GM23338 (cell line): Measurements from ENCODE around the gene WDR19.

Experiments used
- CREB1 ChIP-seq: fragments of 250-450 bp; sonication (Bioruptor Pico); IDR thresholded peaks from 2 replicates; pipeline ENCODE4 v1.5.0; 2020; ENCODE audit warnings: low read depth, mild to moderate bottlenecking, moderate library complexity
- EZH2 ChIP-seq: fragments of 200-600 bp; sonication (generic); IDR thresholded peaks from one replicate; pipeline ENCODE4 v1.8.0; 2017; ENCODE audit warnings: antibody characterized with exemption, mild to moderate bottlenecking, low read depth; ENCODE audit not compliant: unreplicated experiment
- EZH2phosphoT487 ChIP-seq: fragments of 200-600 bp; sonication (generic); IDR thresholded peaks from one replicate; pipeline ENCODE4 v1.8.1; 2018; ENCODE audit warnings: antibody characterized with exemption; ENCODE audit not compliant: unreplicated experiment
- NANOG ChIP-seq: IDR thresholded peaks from 2 replicates; pipeline ENCODE4 v1.6.1; 2016; ENCODE audit warnings: antibody characterized with exemption, borderline replicate concordance
- POLR2AphosphoS5 ChIP-seq: IDR thresholded peaks from 2 replicates; pipeline ENCODE4 v1.6.1; 2016; ENCODE audit warnings: antibody characterized with exemption, low read depth
- TF ChIP-seq, protein P1 (sequence below), 2 experiments: fragments of 200-600 bp in 1 of 2; sonication (generic) in 1 of 2; conservative IDR thresholded peaks; 2 replicates each; pipeline versions ENCODE4 v1.5.1 to v1.6.1; 2016 to 2017; ENCODE audit warnings: antibody characterized with exemption in 2 of 2, low read depth in 2 of 2, mild to moderate bottlenecking in 2 of 2, moderate library complexity in 1 of 2
- TF ChIP-seq, protein P2 (sequence below): IDR thresholded peaks from one replicate; pipeline ENCODE4 v1.6.1; 2018; ENCODE audit warnings: antibody characterized with exemption; ENCODE audit not compliant: unreplicated experiment

DNA sequence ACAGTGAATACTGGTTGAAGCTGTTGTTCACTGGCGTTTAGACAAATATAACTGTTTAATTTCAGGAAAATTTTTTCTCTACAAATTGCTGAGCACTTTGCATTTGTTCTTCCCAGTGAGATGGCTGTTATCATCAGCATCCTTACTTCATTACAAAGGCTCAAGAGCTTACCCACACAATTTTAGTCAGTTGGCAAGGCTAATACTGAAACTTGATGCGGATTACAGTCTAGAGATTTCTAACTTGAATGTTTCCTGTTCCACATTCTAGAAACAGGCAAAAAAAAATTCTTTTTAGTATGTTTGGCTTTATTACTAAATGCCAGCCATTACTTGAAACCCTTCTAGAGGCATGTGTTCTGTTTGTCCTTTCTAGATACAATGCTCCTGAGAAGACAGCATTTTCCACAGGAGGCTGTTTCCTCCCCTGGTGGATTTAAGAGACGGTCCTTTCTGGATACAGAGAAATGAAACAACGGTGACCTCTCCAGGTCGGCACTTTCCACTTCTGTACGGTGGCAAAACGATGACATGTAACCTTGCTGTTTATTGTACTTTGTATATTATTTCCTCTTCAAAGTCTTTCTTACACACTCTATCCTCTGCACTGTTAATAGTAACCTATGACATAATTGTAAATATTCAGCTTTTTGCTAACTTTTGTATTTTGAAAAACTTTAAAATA, 102.9 kb downstream of the WDR19 start:
- TF ChIP-seq EZH2 (no peak), POLR2AphosphoS5 (no peak), EZH2phosphoT487 (no peak), NANOG (no peak), CREB1 (CRISPR knock-in tag) (no peak)
- TF ChIP-seq, protein P1, sequence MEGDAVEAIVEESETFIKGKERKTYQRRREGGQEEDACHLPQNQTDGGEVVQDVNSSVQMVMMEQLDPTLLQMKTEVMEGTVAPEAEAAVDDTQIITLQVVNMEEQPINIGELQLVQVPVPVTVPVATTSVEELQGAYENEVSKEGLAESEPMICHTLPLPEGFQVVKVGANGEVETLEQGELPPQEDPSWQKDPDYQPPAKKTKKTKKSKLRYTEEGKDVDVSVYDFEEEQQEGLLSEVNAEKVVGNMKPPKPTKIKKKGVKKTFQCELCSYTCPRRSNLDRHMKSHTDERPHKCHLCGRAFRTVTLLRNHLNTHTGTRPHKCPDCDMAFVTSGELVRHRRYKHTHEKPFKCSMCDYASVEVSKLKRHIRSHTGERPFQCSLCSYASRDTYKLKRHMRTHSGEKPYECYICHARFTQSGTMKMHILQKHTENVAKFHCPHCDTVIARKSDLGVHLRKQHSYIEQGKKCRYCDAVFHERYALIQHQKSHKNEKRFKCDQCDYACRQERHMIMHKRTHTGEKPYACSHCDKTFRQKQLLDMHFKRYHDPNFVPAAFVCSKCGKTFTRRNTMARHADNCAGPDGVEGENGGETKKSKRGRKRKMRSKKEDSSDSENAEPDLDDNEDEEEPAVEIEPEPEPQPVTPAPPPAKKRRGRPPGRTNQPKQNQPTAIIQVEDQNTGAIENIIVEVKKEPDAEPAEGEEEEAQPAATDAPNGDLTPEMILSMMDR (conservative IDR thresholded peaks at IDR 0.05; ENCODE audit: low read depth in 2 of 2) = 0 out of 4 replicates have a peak, but pooled peaks of 1 of the 2 experiments have one; percentile 5
- TF ChIP-seq, protein P2, sequence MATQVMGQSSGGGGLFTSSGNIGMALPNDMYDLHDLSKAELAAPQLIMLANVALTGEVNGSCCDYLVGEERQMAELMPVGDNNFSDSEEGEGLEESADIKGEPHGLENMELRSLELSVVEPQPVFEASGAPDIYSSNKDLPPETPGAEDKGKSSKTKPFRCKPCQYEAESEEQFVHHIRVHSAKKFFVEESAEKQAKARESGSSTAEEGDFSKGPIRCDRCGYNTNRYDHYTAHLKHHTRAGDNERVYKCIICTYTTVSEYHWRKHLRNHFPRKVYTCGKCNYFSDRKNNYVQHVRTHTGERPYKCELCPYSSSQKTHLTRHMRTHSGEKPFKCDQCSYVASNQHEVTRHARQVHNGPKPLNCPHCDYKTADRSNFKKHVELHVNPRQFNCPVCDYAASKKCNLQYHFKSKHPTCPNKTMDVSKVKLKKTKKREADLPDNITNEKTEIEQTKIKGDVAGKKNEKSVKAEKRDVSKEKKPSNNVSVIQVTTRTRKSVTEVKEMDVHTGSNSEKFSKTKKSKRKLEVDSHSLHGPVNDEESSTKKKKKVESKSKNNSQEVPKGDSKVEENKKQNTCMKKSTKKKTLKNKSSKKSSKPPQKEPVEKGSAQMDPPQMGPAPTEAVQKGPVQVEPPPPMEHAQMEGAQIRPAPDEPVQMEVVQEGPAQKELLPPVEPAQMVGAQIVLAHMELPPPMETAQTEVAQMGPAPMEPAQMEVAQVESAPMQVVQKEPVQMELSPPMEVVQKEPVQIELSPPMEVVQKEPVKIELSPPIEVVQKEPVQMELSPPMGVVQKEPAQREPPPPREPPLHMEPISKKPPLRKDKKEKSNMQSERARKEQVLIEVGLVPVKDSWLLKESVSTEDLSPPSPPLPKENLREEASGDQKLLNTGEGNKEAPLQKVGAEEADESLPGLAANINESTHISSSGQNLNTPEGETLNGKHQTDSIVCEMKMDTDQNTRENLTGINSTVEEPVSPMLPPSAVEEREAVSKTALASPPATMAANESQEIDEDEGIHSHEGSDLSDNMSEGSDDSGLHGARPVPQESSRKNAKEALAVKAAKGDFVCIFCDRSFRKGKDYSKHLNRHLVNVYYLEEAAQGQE = no peak
